Measurements from ENCODE around the gene PTPN4.

GRCh38 chr2:119888680-119889079 is 129.0 kb downstream of the PTPN4 start:
- TF ChIP-seq HNF4A (CRISPR knock-in tag; IDR thresholded peaks at IDR 0.05), result no peak
- TF ChIP-seq CBX5 (CRISPR knock-in tag; IDR thresholded peaks at IDR 0.05; ENCODE audit: borderline replicate concordance), result no peak
- TF ChIP-seq RFX5 (IDR thresholded peaks at IDR 0.05; ENCODE audit: low read depth, low read length), result no peak
- TF ChIP-seq PBX3 (CRISPR knock-in tag; IDR thresholded peaks at IDR 0.05; ENCODE audit: borderline replicate concordance), result no peak
- TF ChIP-seq PHF8 (CRISPR knock-in tag; IDR thresholded peaks at IDR 0.05), result no peak
- no peak for TF ChIP-seq STAT6 (CRISPR knock-in tag; IDR thresholded peaks at IDR 0.05; ENCODE audit: borderline replicate concordance)
- no peak for TF ChIP-seq ATF4 (CRISPR knock-in tag; IDR thresholded peaks at IDR 0.05)
- no peak for TF ChIP-seq SNAPC5 (CRISPR knock-in tag; IDR thresholded peaks at IDR 0.05; ENCODE audit: borderline replicate concordance)
- no peak for TF ChIP-seq PHB2 (IDR thresholded peaks at IDR 0.05; ENCODE audit: partially characterized antibody)
- TF ChIP-seq ZNF549 (CRISPR knock-in tag; IDR thresholded peaks at IDR 0.05), result no peak
- no peak for TF ChIP-seq HNF4G (IDR thresholded peaks at IDR 0.05; ENCODE audit: borderline replicate concordance, low read depth, low read length)
- TF ChIP-seq HNF4G (CRISPR knock-in tag; IDR thresholded peaks at IDR 0.05; ENCODE audit: borderline replicate concordance, low read depth), result no peak

Data from HepG2 (cell line).